C4-2B (cell line): ENCODE measurements around the gene LYSMD3.

ENCODE experiments used
- H3K27ac ChIP-seq: fragments of 450-650 bp; 2 replicates; pipeline ENCODE4 v1.5.1; 2017
- ZFX ChIP-seq: fragments of 450-650 bp; IDR thresholded peaks from 2 replicates; pipeline ENCODE4 v1.6.1; 2017
- TF ChIP-seq, protein P1 (sequence below): fragments of 450-650 bp; conservative IDR thresholded peaks from 2 replicates; pipeline ENCODE4 v1.5.1; 2017; ENCODE audit warnings: mild to moderate bottlenecking

Gene LYSMD3

DNA sequence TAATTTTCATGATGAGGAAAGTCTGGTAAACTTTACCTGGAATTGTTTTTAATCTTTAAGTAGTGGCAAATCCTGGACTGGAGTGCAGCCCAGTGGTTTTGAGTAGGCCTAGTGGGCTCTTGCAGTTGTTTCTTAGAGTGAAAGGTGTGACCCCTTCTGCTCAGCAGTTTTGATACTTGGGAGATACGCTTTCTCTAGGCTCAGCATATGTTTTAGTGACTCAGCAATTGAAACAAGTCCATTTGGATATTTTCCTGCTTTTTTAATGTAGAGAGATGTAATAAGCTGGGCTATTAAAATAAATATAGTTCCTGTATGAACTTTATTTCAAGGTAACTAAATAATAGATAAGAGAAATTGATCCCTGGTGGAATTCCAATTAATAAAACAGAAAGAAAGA is 48.7 kb downstream of the LYSMD3 start:
- no peak overlapping the region for H3K27ac ChIP-seq
- TF ChIP-seq, protein P1, sequence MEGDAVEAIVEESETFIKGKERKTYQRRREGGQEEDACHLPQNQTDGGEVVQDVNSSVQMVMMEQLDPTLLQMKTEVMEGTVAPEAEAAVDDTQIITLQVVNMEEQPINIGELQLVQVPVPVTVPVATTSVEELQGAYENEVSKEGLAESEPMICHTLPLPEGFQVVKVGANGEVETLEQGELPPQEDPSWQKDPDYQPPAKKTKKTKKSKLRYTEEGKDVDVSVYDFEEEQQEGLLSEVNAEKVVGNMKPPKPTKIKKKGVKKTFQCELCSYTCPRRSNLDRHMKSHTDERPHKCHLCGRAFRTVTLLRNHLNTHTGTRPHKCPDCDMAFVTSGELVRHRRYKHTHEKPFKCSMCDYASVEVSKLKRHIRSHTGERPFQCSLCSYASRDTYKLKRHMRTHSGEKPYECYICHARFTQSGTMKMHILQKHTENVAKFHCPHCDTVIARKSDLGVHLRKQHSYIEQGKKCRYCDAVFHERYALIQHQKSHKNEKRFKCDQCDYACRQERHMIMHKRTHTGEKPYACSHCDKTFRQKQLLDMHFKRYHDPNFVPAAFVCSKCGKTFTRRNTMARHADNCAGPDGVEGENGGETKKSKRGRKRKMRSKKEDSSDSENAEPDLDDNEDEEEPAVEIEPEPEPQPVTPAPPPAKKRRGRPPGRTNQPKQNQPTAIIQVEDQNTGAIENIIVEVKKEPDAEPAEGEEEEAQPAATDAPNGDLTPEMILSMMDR, result no peak
- no peak for TF ChIP-seq ZFX

DNA sequence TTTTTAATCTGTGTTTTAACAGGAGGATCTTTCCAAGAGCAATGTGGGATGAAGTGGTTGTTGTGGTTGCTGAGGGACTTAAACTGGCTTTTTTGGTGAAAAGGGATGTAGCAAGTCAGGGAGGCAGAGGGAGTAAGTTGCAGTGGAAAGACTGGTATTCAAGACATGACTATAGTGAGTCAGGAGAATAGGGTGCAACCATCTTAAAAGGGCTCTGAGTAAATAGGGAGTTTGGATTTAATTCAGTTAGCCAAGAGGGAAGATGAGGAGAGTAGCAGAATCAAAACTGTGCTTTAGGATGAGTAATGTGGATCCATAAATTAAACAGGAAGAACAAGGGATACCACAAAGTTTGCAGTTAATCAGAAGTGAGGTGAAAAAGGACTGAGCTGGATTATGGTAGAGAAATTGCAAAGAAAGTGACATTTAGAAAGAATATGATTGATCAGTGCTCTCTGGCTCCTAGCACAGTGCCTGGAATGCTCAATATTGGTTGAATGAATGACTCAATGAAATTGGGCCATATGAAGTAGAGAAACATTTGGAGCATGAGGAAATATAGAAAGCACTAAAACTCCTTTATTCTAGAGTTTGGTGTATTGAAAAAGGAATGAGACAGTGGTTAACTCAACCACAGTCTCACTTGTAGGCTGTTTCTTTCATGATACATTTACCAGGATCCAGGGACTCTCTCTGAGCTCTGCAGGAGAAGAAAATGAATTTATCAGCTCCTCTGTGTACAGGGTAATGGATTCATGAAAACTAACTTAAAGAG is 49.6 kb downstream of the LYSMD3 start:
- no peak overlapping the region for H3K27ac ChIP-seq
- TF ChIP-seq, protein P1, result no peak
- TF ChIP-seq ZFX, result no peak

DNA sequence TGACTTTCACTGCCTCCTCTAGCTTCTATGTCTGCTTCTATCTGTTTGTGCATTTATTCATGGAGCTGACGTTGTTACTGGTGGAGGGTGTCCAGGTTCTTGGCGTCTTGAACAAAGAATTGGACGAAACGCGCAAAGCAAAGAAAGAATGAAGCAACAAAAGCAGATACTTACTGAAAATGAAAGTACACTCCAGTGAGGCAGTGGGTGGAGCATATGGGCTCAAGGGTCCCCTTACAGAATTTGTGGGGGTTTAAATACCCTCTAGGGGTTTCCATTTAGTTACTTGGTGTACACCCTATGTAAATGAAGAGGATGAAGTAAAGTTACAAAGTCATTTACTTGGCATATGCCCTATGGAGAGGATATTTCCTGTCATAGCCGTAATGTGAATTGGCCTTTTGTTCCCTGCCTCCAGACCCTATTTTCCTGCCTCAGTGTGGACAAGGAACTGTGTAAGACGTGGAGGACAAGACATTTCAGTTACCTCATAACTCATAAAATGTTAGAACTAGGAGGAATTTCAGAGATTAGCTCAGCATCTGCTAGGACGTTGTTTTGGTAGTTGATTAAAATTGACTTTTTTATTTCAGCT is 51.7 kb downstream of the LYSMD3 start:
- TF ChIP-seq, protein P1, result no peak
- TF ChIP-seq ZFX, result no peak

DNA sequence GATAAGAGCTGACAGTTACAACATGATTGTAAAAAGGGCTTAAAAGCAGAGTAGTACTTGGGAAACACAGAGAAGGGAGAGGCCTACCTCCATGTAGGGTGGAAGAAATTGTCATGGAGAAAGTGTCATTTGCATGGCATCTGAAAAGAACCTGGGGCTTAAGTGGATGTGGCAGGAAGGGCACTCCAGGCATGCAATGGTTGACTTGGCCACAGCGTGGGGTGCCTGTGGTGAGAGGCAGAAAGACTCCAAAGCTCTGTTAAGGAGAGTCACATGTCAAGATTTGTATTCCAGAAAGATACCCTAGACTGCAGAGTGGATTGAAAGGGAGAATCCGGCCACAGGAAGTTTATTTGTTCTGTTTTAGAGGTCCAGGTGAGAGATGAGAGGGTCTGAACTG is 52.3 kb downstream of the LYSMD3 start:
- TF ChIP-seq, protein P1, result no peak
- no peak for TF ChIP-seq ZFX
- no peak overlapping the region for H3K27ac ChIP-seq

More for the DNA sequence above, 51.7 kb downstream of the LYSMD3 start:
- H3K27ac ChIP-seq, result no peak overlapping the region

DNA sequence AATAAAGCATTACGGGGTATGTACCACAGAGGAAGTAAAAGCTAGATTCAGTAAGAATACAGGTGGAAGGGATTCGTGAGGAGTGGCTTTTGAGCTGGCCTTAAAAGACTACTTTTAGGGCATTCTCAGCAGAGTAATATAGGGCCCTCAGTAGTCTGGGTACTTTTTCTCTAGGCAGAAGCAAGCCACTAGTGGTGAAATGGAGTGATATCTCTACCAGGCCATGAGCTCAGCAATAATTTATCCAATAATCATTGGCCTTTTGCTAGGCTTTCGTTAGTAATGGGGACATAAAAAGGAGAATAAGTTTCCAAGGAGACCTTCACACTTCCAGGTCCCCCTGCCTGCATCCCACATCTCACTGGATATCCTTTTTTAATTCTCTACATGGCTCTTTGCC is 53.0 kb downstream of the LYSMD3 start:
- H3K27ac ChIP-seq, result no peak overlapping the region

DNA sequence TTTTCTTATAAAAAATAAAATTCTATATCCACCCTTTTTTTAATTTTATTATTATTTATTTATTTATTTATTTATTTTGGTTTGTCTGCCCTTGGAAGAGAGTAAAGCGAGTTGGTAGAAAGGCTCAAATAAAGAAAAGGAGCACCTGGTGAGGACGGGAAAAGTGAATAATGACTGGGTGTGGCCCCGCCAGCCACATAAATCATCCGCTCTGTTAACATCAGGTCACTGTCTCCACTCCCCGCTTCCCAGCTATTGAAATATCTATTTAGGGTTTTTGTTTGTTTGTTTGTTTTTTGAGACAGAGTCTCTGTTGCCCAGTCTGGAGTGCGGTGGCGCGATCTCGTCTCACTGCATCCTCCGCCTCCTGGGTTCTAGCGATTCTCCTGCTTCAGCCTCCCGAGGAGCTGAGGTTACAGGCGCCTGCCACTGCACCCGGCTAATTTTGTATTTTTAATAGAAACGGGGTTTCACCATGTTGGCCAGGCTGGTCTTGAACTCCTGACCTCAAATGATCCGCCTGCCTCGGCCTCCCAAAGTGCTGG is 53.9 kb downstream of the LYSMD3 start:
- H3K27ac ChIP-seq, result no peak overlapping the region
- TF ChIP-seq, protein P1, result no peak
- no peak for TF ChIP-seq ZFX

More for the DNA sequence above, 53.0 kb downstream of the LYSMD3 start:
- no peak for TF ChIP-seq ZFX
- TF ChIP-seq, protein P1, result no peak
